ENCODE data around the gene CLIP2. TPM values are rescaled to one million over a fixed set of nuclear protein-coding genes. Genes with fewer than 3 reads are reported as not detected.

Gene CLIP2
- 69.2 and 111 TPM in 2 replicates for total RNA-seq

GRCh38 chr7:74289018-74289658 is at the start of gene CLIP2:
CLIP2 (plus strand) TSS chr7:74289407; CDS start chr7:74317547, 28,140 bp downstream.

DNA sequence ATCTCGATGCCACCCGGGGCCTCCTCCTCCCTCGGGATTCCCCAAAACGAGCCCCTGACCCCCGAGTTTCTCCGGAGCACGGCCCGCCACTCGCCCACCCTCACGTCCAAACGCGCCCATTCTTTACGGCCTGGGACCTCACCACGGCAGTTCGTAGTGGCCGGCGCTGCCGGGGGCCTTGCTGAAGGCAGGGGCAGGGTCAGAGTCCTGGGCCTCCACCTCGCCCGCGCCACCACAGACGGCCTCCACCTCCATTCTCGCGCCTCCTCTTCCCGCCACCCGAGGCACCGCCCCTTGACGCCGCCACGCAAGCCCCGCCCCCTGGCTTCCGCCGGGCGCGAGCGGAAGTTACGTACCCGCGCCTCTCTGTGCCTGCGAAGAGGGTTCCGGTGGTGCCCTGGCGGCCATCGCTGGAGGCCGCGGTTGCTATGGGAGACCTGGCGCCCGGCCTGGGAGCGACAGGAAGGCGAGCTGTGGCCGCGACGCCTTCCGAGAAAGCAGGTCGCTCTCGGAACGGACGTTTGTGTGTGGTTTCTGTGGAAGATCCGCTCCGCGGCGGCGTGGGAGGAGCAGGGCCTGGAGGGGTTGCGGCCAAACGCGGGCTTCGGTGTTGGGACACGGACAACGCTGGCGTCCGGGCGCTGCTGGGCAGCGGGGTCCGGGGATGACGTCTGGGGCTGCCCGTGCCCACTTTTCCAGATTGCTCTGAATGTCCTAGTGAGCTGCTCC is 34.9 kb upstream of the CLIP2 start, which contains the start of gene RFC2:
TSS of gene RFC2 (minus strand) at position 271 of the 729 bp plus-strand sequence. CDS start at position 255, 16 bp downstream.

DNA sequence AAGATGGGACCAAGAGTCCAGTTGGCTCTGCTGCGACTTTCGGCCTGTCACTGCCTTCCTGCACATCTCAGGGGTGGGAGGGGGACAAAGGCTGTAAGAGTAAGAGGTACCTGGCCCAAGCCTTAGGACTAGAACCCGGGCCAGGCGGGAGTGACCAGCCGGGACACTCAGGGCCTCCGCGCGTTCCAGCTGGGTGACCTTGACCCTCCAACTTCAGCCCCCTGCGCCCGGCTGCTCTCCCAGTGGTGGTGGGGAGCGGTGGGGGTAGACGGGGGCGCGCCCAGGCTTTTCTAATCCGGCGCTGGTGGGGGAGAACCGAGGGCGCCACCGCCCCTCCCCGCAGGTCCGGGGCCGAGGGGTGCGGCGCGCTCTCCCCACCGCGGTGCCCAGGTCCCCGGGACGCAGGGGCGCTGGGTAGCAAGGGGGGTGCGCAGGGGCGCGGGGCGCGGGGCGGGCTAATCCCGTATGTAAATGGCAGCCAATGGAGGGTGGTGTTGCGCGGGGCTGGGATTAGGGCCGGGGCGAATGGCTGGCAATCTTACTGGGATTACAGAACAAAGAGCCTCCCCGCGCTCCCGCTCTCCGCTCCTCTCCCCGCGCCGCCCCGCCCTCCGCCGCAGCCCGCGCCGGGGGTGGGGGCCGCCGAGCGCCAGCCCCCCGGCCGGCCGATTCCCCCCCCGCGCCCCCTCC is 164.3 kb downstream of the CLIP2 start, which contains the start of gene GTF2IRD1:
TSS of gene GTF2IRD1 (plus strand) at position 585 of the 690 bp plus-strand sequence. CDS start 54,175 bp downstream, outside the sequence.

Other genes starting within 250 kb of the CLIP2 start
- gene LIMK1, start 205.6 kb upstream of the CLIP2 start, total RNA-seq = 92.1 and 94.5 TPM in 2 replicates
- 312 and 413 TPM in 2 replicates for gene EIF4H, start 115.1 kb upstream of the CLIP2 start, total RNA-seq
- 0.72 and 1.1 TPM in 2 replicates for gene LAT2, start 79.4 kb upstream of the CLIP2 start, total RNA-seq
- gene RFC2, start 35.0 kb upstream of the CLIP2 start, total RNA-seq = 10.5 and 42.2 TPM in 2 replicates
- 16.5 and 21.4 TPM in 2 replicates for gene GTF2IRD1, start 164.5 kb downstream of the CLIP2 start, total RNA-seq